Pancreas (tissue), 10 donors: ENCODE data around the gene MYO9B. TPM values are rescaled to one million over a fixed set of nuclear protein-coding genes. Genes with fewer than 3 reads are reported as not detected.

Source experiments
- ATAC-seq, 4 donors: fragments of 200-7000 bp; cut with Tn5 transposase; one replicate each; pipeline versions ENCODE4 v1.8.0 to v1.9.1; 2020; ENCODE audit warnings: mild to moderate bottlenecking in 4 of 4, moderate library complexity in 4 of 4
- DNase-seq, 6 donors: peaks; one replicate each; pipeline ENCODE4 v3.0.0-alpha.2; 2020
- FAIRE-seq: peaks from 2 replicates; lab custom pipeline; 2012; peaks lifted over from hg19 to GRCh38; lab: Jason Lieb, UNC
- H3K27ac ChIP-seq, 4 donors: fragments of 200-600 bp; sonication (generic); 1 replicate in 3 of 4; 2 replicates in 1 of 4; pipeline versions ENCODE4 v1.5.0 to v1.8.0; 2020
- H3K27me3 ChIP-seq, 4 donors: fragments of 200-600 bp; one replicate each; pipeline ENCODE4 v1.8.0; 2021
- H3K36me3 ChIP-seq, 3 donors: fragments of 200-600 bp; sonication (generic) in 1 of 3; one replicate each; pipeline versions ENCODE4 v1.5.0 to v1.8.0; 2020 to 2021
- H3K4me1 ChIP-seq, 3 donors: fragments of 200-600 bp; one replicate each; pipeline ENCODE4 v1.8.0; 2021
- H3K4me3 ChIP-seq, 4 donors: fragments of 200-600 bp; sonication (generic) in 2 of 4; one replicate each; pipeline versions ENCODE4 v1.5.0 to v1.8.0; 2020 to 2021
- H3K9me3 ChIP-seq, 4 donors: fragments of 200-600 bp; one replicate each; pipeline ENCODE4 v1.8.0; 2021
- CTCF ChIP-seq, 4 donors: fragments of 200-600 bp; sonication (generic) in 3 of 4; IDR thresholded peaks; one replicate each; pipeline versions ENCODE4 v1.5.0 to v1.8.0; 2021; ENCODE audit warnings: antibody characterized with exemption in 4 of 4
- WGBS, 2 donors: extraction: QIAGEN DNeasy Blood & Tissue Kit; methylation state at CpG; one replicate each; pipeline ENCODE4 v1.1.7; 2013; 5-methylcytosine and 5-hydroxymethylcytosine counted together
- intact Hi-C, 3 donors: fragments of 100-400 bp; cut with DNase I; formaldehyde crosslinking; loops; one replicate each; pipeline versions ENCODE4 v1.11.1 to v1.14.2; 2022
- polyA plus RNA-seq, 2 donors: library from polyadenylated mRNA; stranded (reverse); fragments of 200-250 nt; gene quantifications; one replicate each; pipeline ENCODE4 v1.2.3, GENCODE V29; 2013
- total RNA-seq, 6 donors: library from RNA; stranded (reverse); fragmentation: NEBNext Ultra II Directional in 4 of 6; extraction: Animal tissue kit (Norgen Biotek cat#: 25700) in 4 of 6; gene quantifications; one replicate each; pipeline versions ENCODE4 v1.2.1 to v1.2.4, GENCODE V29; 2021 to 2023
- donor health status: healthy with polysubstance abuse.
- donor health status: DM: no; HTN: no; CAD: no; lungs with moderate emphysema.
- donor health status: DM: no; HTN: no; CAD: no.
- donor health status: control.
- donor health status: control.
- donor health status: Bipolar disorder and iron deficiency.
- donor health status: DM: yes; HTN: yes; CAD: no.
- donor health status: DM: no; HTN: no; CAD: no.
- donor health status: DM: no; HTN: no; CAD: no.
- donor health status: DM: yes; HTN: yes; CAD: no.

Gene MYO9B
- total and polyA plus RNA-seq, 8 donors: 16.6 to 53.4 (median 23.4) TPM

GRCh38 chr19:17194608-17195007 is 119.0 kb downstream of the MYO9B start:
- Histone ChIP-seq H3K36me3 (peaks cover 2 to 35% (median 14%) of the 10 kb centered on the region in 3 donors), H3K27ac (no peak overlapping the region), H3K27me3 (no peaks in the 10 kb centered on the region), H3K9me3 (no peaks in the 10 kb centered on the region), H3K4me3 (no peak overlapping the region), H3K4me1 (no peaks in the 10 kb centered on the region)
- DNase-seq: no peak
- 94 to 95% methylated on average over 16 of the region's 16 CpGs for WGBS, 2 donors
- ATAC-seq: no peak
- intact Hi-C loops: no loop called here
- FAIRE-seq: no peak
- TF ChIP-seq CTCF (IDR thresholded peaks at IDR 0.05): no peak

GRCh38 chr19:17195106-17195505 is 119.5 kb downstream of the MYO9B start:
- no peaks in the 10 kb centered on the region for H3K9me3 ChIP-seq
- 97 to 98% methylated on average over 14 to 23 of the region's 23 CpGs for WGBS, 2 donors
- no peak for FAIRE-seq
- DNase-seq: no peak
- TF ChIP-seq CTCF (IDR thresholded peaks at IDR 0.05): no peak
- H3K27me3 ChIP-seq: no peaks in the 10 kb centered on the region
- no peaks in the 10 kb centered on the region for H3K4me1 ChIP-seq
- H3K4me3 ChIP-seq: no peak overlapping the region
- ATAC-seq: no peak
- intact Hi-C loops: no loop called here
- H3K36me3 ChIP-seq: peaks cover 2 to 35% (median 14%) of the 10 kb centered on the region in 3 donors
- no peak overlapping the region for H3K27ac ChIP-seq

- FAIRE-seq: no peak
- TF ChIP-seq CTCF (IDR thresholded peaks at IDR 0.05): no peak
- 93 to 99% methylated on average over 7 of the region's 7 CpGs for WGBS, 2 donors
Measured at GRCh38 chr19:17196610-17197009, 121.0 kb downstream of the MYO9B start.

GRCh38 chr19:17197666-17198065 is 122.1 kb downstream of the MYO9B start:
- DNase-seq (no peak), ATAC-seq (no peak), FAIRE-seq (no peak)
- WGBS, 2 donors: 97 to 98% methylated on average over 16 of the region's 16 CpGs
- intact Hi-C loops: no loop called here
- no peak for TF ChIP-seq CTCF (IDR thresholded peaks at IDR 0.05)
- H3K4me1 ChIP-seq: no peaks in the 10 kb centered on the region
- H3K27ac ChIP-seq: no peak overlapping the region
- H3K27me3 ChIP-seq: no peaks in the 10 kb centered on the region
- no peak overlapping the region for H3K4me3 ChIP-seq
- no peaks in the 10 kb centered on the region for H3K9me3 ChIP-seq
- peaks cover 2 to 45% (median 24%) of the 10 kb centered on the region in 3 donors for H3K36me3 ChIP-seq

More at GRCh38 chr19:17196610-17197009, 121.0 kb downstream of the MYO9B start:
- Histone ChIP-seq H3K36me3 (peaks cover 2 to 44% (median 17%) of the 10 kb centered on the region in 3 donors), H3K4me3 (no peak overlapping the region), H3K4me1 (no peaks in the 10 kb centered on the region), H3K9me3 (no peaks in the 10 kb centered on the region), H3K27ac (no peak overlapping the region), H3K27me3 (no peaks in the 10 kb centered on the region)
- ATAC-seq (no peak), DNase-seq (no peak)
- intact Hi-C loops: no loop called here

- FAIRE-seq: no peak
- DNase-seq: no peak
- H3K4me3 ChIP-seq: no peak overlapping the region
- H3K4me1 ChIP-seq: no peaks in the 10 kb centered on the region
- no peaks in the 10 kb centered on the region for H3K9me3 ChIP-seq
- H3K27ac ChIP-seq: no peak overlapping the region
- no peak for TF ChIP-seq CTCF (IDR thresholded peaks at IDR 0.05)
- intact Hi-C loops: no loop called here
- WGBS, 2 donors: 85 to 86% methylated on average over 15 to 16 of the region's 16 CpGs
- H3K36me3 ChIP-seq: peaks cover 0 to 33% (median 16%) of the 10 kb centered on the region in 3 donors
- no peak for ATAC-seq
- H3K27me3 ChIP-seq: no peaks in the 10 kb centered on the region
Measured at GRCh38 chr19:17200408-17201079, 125.0 kb downstream of the MYO9B start.
